Activated CD8-positive, alpha-beta T cell treated with anti-CD3 and anti-CD28 coated beads for 36 hours (primary cell): ENCODE results near the gene LKAAEAR1. TPM values are rescaled to one million over a fixed set of nuclear protein-coding genes. Genes with fewer than 3 reads are reported as not detected.

Experiments used
- ATAC-seq: fragments of 200-7000 bp; cut with Tn5 transposase; one replicate; pipeline ENCODE4 v1.10.0; 2021; ENCODE audit warnings: mild to moderate bottlenecking, moderate library complexity
- CTCF ChIA-PET: fragments of 350-600 bp; sonication (Branson Sonifier 250); formaldehyde crosslinking; loops from one replicate; lab custom pipeline; 2021; ENCODE audit warnings: antibody characterized with exemption; lab: Charles Lee
- POLR2A ChIA-PET: fragments of 350-600 bp; sonication (Branson Sonifier 250); formaldehyde crosslinking; loops from one replicate; lab custom pipeline; 2021; ENCODE audit warnings: antibody characterized with exemption; lab: Charles Lee
- DNase-seq: peaks from one replicate; pipeline ENCODE4 v3.0.0-alpha.2; 2020
- H3K27ac Mint-ChIP-seq: one replicate; pipeline ENCODE4 v1.8.0; 2021; ENCODE audit warnings: mild to moderate bottlenecking, mixed read lengths
- H3K27me3 Mint-ChIP-seq: one replicate; pipeline ENCODE4 v1.8.0; 2021; ENCODE audit warnings: mixed read lengths
- H3K36me3 Mint-ChIP-seq: one replicate; pipeline ENCODE4 v1.8.0; 2021; ENCODE audit warnings: low read depth, mixed read lengths
- H3K4me1 Mint-ChIP-seq: one replicate; pipeline ENCODE4 v1.8.0; 2021; ENCODE audit warnings: low read depth, mixed read lengths
- H3K4me3 Mint-ChIP-seq: one replicate; pipeline ENCODE4 v1.8.0; 2021; ENCODE audit warnings: mild to moderate bottlenecking, moderate library complexity, mixed read lengths
- H3K9me3 Mint-ChIP-seq: one replicate; pipeline ENCODE4 v1.8.0; 2021; ENCODE audit warnings: mixed read lengths
- CTCF ChIP-seq: fragments of 200-600 bp; IDR thresholded peaks from one replicate; pipeline ENCODE4 v1.8.0; 2022; ENCODE audit warnings: antibody characterized with exemption, mild to moderate bottlenecking
- intact Hi-C: fragments of 100-400 bp; cut with micrococcal nuclease; formaldehyde crosslinking; loops from one replicate; pipeline ENCODE4 v1.10.0; 2022
- total RNA-seq, 2 experiments: library from RNA; stranded (reverse); gene quantifications; one replicate each; pipeline ENCODE4 v1.2.3, GENCODE V29; 2021

LKAAEAR1 gene
- total RNA-seq, 2 experiments from 2014 or later, result 0.43 TPM

GRCh38 chr20:64111841-64112641 is 27.8 kb upstream of the LKAAEAR1 start:
- no peak for TF ChIP-seq CTCF
- peaks cover 4% of the 10 kb centered on the region for H3K4me1 Mint-ChIP-seq
- ATAC-seq (no peak), DNase-seq (no peak)
- no peaks in the 10 kb centered on the region for H3K27me3 Mint-ChIP-seq
- intact Hi-C loops, result no loop called here
- no peak overlapping the region for H3K4me3 Mint-ChIP-seq
- CTCF ChIA-PET, result interaction anchor here (0.7 to 1.4 kb wide), 3 partner anchors 9 to 28 kb away, joined by 3 to 5 read pairs (median 4); partner anchors contain the start of gene LKAAEAR1
- no peaks in the 10 kb centered on the region for H3K9me3 Mint-ChIP-seq
- POLR2A ChIA-PET, result no interaction called here
- H3K27ac Mint-ChIP-seq, result no peak overlapping the region
- no peaks in the 10 kb centered on the region for H3K36me3 Mint-ChIP-seq

DNA sequence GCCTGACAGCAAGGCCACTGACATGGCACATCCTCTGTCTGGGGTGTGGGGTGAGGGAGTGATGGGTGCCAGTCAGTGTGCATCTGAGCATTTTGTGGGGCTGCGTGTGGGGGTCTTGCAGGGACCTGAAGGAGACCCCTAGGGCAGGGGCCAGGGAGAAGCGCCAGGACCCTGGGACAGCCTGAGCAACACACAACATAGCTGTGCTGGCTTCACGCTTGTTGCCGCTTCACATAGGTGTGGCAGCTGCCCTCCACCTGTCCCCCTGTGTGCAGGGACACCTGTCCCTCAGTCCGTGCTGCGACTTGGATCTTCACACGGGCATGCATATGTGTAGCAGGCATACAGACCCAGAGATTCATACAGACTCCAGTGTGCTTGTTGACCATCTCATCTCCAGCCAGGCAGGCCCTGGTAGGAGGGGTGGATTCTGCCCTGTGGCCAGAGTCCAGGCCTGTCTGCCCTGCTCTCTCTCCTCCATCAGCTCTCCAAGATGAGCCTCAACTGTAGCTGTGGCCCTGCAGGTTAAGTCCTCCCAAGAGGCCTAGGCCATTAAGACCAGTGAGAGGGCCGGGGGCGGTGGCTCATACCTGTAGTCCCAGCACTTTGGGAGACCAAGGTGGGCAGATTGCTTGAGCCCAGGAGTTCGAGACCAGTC is 26.3 kb upstream of the LKAAEAR1 start:
- CTCF ChIA-PET, result no interaction called here
- no peak overlapping the region for H3K27ac Mint-ChIP-seq
- ATAC-seq (no peak), DNase-seq (no peak)
- intact Hi-C loops, result no loop called here
- no peaks in the 10 kb centered on the region for H3K36me3 Mint-ChIP-seq
- H3K9me3 Mint-ChIP-seq, result no peaks in the 10 kb centered on the region
- TF ChIP-seq CTCF, result no peak
- peaks cover 4% of the 10 kb centered on the region for H3K4me1 Mint-ChIP-seq
- no peaks in the 10 kb centered on the region for H3K27me3 Mint-ChIP-seq
- POLR2A ChIA-PET, result no interaction called here
- H3K4me3 Mint-ChIP-seq, result no peak overlapping the region

DNA sequence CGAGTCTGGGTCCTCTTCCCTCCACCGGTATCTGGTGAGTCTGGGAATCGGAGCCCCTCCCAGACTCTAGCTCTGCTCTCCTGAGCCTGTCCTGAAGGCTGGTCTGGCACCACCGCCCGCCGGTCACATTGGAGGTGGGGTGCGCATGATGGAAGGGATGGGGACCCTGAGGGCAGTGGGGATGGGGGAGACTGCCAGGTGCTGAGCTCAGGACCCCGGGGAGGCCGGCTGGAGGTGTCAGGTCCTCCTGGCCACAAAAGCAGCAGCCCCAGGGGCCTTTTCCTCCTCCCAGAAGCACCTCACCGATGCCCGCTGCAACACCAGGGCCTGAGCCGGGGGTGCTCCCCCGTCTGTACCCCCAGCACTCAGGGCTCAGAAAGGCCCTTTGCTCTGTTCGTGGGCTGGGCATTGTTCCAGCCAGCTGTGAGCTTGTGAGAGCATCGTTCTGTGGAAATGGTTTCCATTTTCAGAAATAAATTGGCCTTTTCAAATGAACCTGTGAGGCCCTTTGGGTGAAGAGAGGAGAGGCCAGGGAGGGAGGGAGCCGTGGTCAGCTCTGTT is 25.7 kb upstream of the LKAAEAR1 start:
- ChIA-PET CTCF (interaction anchor here (0.6 to 1.0 kb wide), 3 partner anchors 10 to 133 kb away, joined by 3 read pairs; no protein-coding TSS in a partner anchor), POLR2A (no interaction called here)
- H3K27me3 Mint-ChIP-seq, result no peaks in the 10 kb centered on the region
- no peaks in the 10 kb centered on the region for H3K9me3 Mint-ChIP-seq
- no peak for TF ChIP-seq CTCF
- ATAC-seq (no peak), DNase-seq (no peak)
- no peak overlapping the region for H3K4me3 Mint-ChIP-seq
- intact Hi-C loops, result no loop called here
- no peak overlapping the region for H3K27ac Mint-ChIP-seq
- H3K4me1 Mint-ChIP-seq, result peaks cover 4% of the 10 kb centered on the region
- H3K36me3 Mint-ChIP-seq, result no peaks in the 10 kb centered on the region

DNA sequence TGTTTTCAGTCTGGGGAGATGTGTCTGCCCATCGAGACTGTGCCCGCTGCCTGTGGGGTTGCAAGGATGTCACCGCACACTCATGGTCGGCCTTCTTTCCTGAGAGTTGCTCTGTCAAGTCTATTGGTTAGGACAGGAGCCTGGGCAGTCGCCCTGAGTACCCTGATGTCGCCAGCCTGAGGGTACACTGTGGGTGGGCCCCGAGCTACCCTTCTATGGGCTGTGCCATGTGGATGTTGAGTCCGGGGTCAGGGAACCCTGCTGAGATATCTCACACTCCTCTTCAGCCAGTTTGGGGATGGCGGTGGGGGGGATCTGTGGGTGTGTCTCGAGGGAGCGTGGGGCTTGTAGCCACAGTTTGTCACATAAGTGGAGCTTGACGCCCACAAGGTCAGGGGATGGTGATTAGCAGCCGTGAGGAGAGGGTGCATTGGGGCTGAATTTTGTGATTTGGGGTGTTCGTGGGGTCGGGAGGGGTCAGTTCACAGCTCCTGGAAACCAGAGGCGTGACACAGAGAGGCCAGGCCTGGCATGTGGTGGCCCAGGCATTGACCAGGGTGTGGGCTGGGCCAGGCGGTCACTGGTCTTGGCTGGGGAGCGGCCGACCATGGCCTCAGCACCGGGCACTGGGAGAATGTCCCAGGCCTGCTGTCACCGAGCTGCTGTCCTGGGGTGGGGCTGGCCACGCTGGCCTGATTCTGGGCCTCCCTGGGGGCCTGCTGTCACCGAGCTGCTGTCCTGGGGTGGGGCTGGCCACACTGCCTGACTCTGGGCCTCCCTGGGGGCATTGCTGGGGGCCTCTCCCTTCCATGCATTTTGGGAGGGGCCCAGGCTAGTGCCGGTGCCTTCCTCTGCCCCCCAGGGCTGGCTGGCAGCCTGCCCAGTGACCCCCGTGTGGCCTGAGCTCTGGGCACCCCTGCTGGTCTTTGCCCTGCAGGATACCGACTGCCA is 24.8 kb upstream of the LKAAEAR1 start:
- ATAC-seq, result no peak
- Mint-ChIP-seq H3K36me3 (no peaks in the 10 kb centered on the region), H3K4me1 (peaks cover 4% of the 10 kb centered on the region), H3K27ac (no peak overlapping the region), H3K4me3 (no peak overlapping the region), H3K27me3 (no peaks in the 10 kb centered on the region), H3K9me3 (no peaks in the 10 kb centered on the region)
- ChIA-PET POLR2A (interaction anchor here (0.7 kb wide), 1 partner anchor 108 kb away, joined by 4 read pairs; no protein-coding TSS in a partner anchor), CTCF (interaction anchor here (0.7 to 1.0 kb wide), 2 partner anchors 9 to 26 kb away, joined by 3 read pairs; no protein-coding TSS in a partner anchor)
- no peak for TF ChIP-seq CTCF
- intact Hi-C loops, result no loop called here
- no peak for DNase-seq
